Measurements from ENCODE around the gene SRY. TPM values are rescaled to one million over a fixed set of nuclear protein-coding genes. Genes with fewer than 3 reads are reported as not detected.
"Not testable (repeated sequence)": the region's sequence is repeated elsewhere in the genome, so short reads cannot be mapped to it uniquely, and the experiment has no call there.

Gene SRY
- 1 to 10 TPM; 2.3 to 2.6 (median 2.3) TPM for polyA plus RNA-seq (ENCODE audit: insufficient read length in 4 of 4)

- DNase-seq (ENCODE audit: low read depth in 4 of 4, low spot score in 3 of 4), result no peak
These were observed at the start of gene SRY for GRCh38 chrY:2787600-2787999. Gene SRY, minus strand, starts transcription at chrY:2787682. Its CDS starts 79 bp downstream, at chrY:2787603.

GRCh38 chrY:2837078-2837477, 49.6 kb upstream of the SRY start:
- DNase-seq (ENCODE audit: low read depth in 4 of 4, low spot score in 3 of 4), result no peak

DNA sequence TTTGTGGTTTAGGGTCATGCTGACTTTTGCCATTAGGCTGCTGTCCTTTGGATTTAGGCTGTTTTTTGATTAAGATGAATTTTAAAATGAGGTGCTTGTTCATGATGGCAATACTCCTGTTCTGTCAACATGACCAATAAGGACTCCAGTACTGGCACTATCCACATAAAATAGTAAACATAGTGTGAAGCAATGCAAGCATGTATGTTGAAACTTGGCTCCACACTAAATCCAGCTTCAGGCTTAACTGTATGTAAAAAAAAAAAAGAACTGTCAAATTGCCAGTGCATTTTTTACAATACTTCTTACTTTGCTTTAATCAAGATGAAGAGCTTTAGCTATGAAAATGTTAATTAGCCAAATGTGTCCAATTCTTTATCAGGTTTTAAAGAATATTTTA, 47.7 kb upstream of the SRY start:
- DNase-seq (ENCODE audit: low read depth in 4 of 4, low spot score in 3 of 4), result no peak

DNA sequence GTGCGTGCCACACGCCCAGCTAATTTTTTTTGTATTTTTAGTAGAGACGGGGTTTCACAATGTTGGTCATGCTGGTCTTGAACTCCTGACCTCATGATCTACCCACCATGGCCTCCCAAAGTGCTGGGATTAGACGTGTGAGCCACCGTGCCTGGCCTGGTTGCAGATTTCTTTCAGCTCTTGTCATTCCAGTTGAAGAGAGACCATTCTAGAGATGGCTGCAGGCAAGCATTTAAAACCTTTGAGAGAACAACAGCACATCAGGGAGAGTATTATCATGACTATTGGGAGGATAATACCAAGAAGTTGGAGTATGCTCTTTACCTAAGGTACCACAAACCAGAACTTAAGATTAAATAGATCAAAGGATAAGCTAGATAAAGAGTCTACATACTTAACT, 41.0 kb upstream of the SRY start:
- no peak for DNase-seq (ENCODE audit: low read depth in 4 of 4, low spot score in 3 of 4)

DNA sequence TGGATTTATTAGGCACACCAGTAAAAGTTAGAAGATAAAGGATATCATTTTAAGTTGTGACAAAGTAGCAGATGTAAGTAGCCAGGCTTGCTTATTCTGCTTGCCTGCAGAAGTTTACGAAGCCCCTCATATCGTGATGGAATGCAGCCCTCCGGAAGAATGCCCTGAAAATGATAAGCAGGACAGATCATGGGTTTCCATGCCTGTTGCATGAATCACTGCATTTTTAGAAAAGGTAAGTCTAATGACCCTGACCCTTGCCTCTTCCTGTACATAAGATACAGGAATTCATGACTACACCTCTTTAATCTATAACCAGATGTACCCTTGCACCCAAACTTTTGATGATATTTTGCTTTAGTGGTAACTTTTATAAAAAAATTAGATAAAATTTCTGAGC, 37.0 kb upstream of the SRY start:
- no peak for DNase-seq (ENCODE audit: low read depth in 4 of 4, low spot score in 3 of 4)

GRCh38 chrY:2817146-2817896, 29.8 kb upstream of the SRY start:
- not testable (repeated sequence) for DNase-seq (ENCODE audit: low read depth in 4 of 4, low spot score in 3 of 4)

GRCh38 chrY:2800246-2800645, 12.8 kb upstream of the SRY start:
- DNase-seq (ENCODE audit: low read depth in 4 of 4, low spot score in 3 of 4), result no peak

DNA sequence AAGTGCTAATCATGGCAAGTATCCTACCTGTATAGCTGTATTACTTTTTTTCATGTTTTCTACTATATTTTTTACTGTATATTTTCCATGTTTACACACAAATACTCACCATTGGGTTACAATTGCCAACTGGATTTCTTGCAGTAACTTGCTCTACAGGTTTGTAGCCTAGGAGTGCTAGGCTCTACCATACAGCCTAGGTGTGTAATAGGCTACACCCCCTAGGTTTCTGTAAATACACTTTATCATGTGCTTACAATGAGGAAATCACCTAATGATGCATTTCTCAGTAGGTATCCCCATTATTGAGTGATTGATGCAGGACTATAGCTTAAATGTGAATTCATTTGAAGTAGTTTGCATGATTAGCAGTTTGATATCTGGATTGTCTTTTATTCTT, 10.5 kb upstream of the SRY start:
- DNase-seq (ENCODE audit: low read depth in 4 of 4, low spot score in 3 of 4), result no peak

- no peak for DNase-seq (ENCODE audit: low read depth in 4 of 4, low spot score in 3 of 4)
These were observed 9.6 kb upstream of the SRY start for GRCh38 chrY:2796977-2797523.

DNA sequence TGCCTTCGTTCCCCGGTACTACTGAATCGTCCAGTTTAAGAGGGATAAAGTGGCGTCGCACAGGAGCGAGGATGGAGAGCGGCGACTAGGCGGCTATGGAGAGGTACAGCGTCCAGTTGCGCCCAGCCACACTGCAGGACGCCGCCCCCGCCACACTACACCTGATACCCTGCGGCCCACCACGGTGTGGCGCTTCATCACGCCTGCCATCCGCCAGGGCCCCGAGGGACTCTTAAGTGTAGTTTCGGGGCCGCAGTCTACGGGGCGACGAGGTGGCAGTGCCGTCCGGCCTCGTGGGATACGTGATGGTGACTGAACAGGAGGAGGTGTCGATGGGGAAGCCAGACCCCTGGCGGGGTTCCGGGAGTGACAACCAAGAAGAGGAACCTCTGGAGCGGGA, 2.3 kb upstream of the SRY start:
- no peak for DNase-seq (ENCODE audit: low read depth in 4 of 4, low spot score in 3 of 4)

DNA sequence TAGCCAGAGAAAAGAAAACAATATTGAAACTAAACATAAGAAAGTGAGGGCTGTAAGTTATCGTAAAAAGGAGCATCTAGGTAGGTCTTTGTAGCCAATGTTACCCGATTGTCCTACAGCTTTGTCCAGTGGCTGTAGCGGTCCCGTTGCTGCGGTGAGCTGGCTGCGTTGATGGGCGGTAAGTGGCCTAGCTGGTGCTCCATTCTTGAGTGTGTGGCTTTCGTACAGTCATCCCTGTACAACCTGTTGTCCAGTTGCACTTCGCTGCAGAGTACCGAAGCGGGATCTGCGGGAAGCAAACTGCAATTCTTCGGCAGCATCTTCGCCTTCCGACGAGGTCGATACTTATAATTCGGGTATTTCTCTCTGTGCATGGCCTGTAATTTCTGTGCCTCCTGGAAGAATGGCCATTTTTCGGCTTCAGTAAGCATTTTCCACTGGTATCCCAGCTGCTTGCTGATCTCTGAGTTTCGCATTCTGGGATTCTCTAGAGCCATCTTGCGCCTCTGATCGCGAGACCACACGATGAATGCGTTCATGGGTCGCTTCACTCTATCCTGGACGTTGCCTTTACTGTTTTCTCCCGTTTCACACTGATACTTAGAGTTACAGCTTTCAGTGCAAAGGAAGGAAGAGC, 488 bp downstream of the SRY start:
- DNase-seq (ENCODE audit: low read depth in 4 of 4, low spot score in 3 of 4), result no peak

Other genes with a start within 250 kb of the SRY start
- 100 to 1,000 TPM; 650 to 675 (median 654) TPM for gene RPS4Y1, start 53.9 kb upstream of the SRY start, polyA plus RNA-seq (ENCODE audit: insufficient read length in 4 of 4)
- gene ZFY, start 147.7 kb upstream of the SRY start, polyA plus RNA-seq (ENCODE audit: insufficient read length in 4 of 4), result 10 to 100 TPM; 14.4 to 18.8 (median 17.8) TPM